ENCODE results near the gene TAS2R16.

DNA sequence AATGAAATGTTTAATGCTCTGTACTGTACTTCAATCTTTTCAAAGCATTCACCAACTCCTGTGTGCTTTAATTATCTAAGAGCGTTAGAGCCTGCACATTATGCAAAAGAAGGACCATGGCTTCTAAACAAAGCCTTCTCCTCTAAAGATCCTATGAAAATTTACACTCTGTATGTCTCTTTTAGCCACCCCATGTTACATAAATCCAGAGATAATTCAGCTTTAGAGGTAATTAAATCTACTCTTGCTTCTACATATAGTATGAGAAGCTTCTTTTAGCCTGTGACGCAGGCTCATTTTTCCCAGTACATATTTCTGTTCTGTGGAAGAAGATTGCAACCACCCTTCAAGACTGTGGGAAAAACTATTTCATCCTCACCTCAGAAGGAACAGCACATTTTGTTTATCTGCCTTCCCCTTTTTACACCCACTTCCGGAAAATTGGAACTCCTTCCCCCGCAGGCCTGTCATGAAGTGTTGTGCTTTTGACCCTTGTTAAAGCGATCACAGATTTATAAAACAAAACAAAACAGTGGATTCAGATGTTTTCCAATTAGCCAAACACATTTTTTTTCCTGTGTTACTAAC is 8.1 kb upstream of the TAS2R16 start:
- TF ChIP-seq, protein P1, sequence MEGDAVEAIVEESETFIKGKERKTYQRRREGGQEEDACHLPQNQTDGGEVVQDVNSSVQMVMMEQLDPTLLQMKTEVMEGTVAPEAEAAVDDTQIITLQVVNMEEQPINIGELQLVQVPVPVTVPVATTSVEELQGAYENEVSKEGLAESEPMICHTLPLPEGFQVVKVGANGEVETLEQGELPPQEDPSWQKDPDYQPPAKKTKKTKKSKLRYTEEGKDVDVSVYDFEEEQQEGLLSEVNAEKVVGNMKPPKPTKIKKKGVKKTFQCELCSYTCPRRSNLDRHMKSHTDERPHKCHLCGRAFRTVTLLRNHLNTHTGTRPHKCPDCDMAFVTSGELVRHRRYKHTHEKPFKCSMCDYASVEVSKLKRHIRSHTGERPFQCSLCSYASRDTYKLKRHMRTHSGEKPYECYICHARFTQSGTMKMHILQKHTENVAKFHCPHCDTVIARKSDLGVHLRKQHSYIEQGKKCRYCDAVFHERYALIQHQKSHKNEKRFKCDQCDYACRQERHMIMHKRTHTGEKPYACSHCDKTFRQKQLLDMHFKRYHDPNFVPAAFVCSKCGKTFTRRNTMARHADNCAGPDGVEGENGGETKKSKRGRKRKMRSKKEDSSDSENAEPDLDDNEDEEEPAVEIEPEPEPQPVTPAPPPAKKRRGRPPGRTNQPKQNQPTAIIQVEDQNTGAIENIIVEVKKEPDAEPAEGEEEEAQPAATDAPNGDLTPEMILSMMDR (IDR thresholded peaks at IDR 0.05; ENCODE audit: extremely low read depth in 1 of 2, insufficient read depth in 1 of 2, low read depth in 1 of 2, low read length in 2 of 2): no peak
- TF ChIP-seq FOS (IDR thresholded peaks at IDR 0.05; ENCODE audit: borderline replicate concordance, insufficient read depth, low read length) (no peak), GATA2 (IDR thresholded peaks at IDR 0.05; ENCODE audit: insufficient read depth, insufficient read length, low read depth, low read length) (no peak)
- TF ChIP-seq, protein P2, sequence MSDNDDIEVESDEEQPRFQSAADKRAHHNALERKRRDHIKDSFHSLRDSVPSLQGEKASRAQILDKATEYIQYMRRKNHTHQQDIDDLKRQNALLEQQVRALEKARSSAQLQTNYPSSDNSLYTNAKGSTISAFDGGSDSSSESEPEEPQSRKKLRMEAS (IDR thresholded peaks at IDR 0.05; ENCODE audit: insufficient read depth, insufficient read length): no peak
